Measurements from ENCODE around the gene PKD1L1. TPM values are rescaled to one million over a fixed set of nuclear protein-coding genes. Genes with fewer than 3 reads are reported as not detected.
A peak's percentile ranks its signal among the peaks of the same experiment; 100 is the strongest.
"Not testable (repeated sequence)": the region's sequence is repeated elsewhere in the genome, so short reads cannot be mapped to it uniquely, and the experiment has no call there.

PKD1L1 gene
- total RNA-seq, 1 experiment from 2014 or later: not detected

GRCh38 chr7:47755248-47755647, 193.0 kb downstream of the PKD1L1 start:
- H3K27ac Mint-ChIP-seq (ENCODE audit: low read depth, unreplicated experiment): peak overlapping the region; percentile 100
- no peak for DNase-seq (ENCODE audit: unreplicated experiment)

GRCh38 chr7:47751724-47752123, 196.5 kb downstream of the PKD1L1 start:
- not testable (repeated sequence) for H3K27ac Mint-ChIP-seq (ENCODE audit: low read depth, unreplicated experiment); H3K36me3 Mint-ChIP-seq (ENCODE audit: insufficient read depth, unreplicated experiment); BruUV-seq (replicated peaks); H3K27me3 Mint-ChIP-seq (ENCODE audit: insufficient read depth, unreplicated experiment); DNase-seq (ENCODE audit: unreplicated experiment); H3K4me3 Mint-ChIP-seq (ENCODE audit: unreplicated experiment); H3K4me1 Mint-ChIP-seq (ENCODE audit: insufficient read depth, unreplicated experiment)
- intact Hi-C loops (cut with micrococcal nuclease): loop anchor here (10.0 kb wide), 2 partner anchors 77 to 147 kb away; no protein-coding TSS in a partner anchor
- ChIA-PET POLR2A (interaction anchor here (0.8 to 1.2 kb wide), 3 partner anchors 34 to 77 kb away, joined by 3 to 4 read pairs (median 3); no protein-coding TSS in a partner anchor), CTCF (interaction anchor here (0.9 to 1.2 kb wide), 2 partner anchors 10 to 50 kb away, joined by 3 to 4 read pairs; no protein-coding TSS in a partner anchor)
- peaks cover 21% of the 10 kb centered on the region for H3K9me3 Mint-ChIP-seq (ENCODE audit: unreplicated experiment)

More at GRCh38 chr7:47755248-47755647, 193.0 kb downstream of the PKD1L1 start:
- Mint-ChIP-seq H3K4me1 (ENCODE audit: insufficient read depth, unreplicated experiment) (peaks cover 35% of the 10 kb centered on the region), H3K4me3 (ENCODE audit: unreplicated experiment) (no peak overlapping the region), H3K9me3 (ENCODE audit: unreplicated experiment) (peaks cover 21% of the 10 kb centered on the region), H3K36me3 (ENCODE audit: insufficient read depth, unreplicated experiment) (peaks cover 6% of the 10 kb centered on the region), H3K27me3 (ENCODE audit: insufficient read depth, unreplicated experiment) (no peaks in the 10 kb centered on the region)
- BruUV-seq (replicated peaks): no TSS peak
- CTCF ChIA-PET: no interaction called here
- POLR2A ChIA-PET: interaction anchor here (0.7 kb wide), 1 partner anchor 419 kb away, joined by 3 read pairs; no protein-coding TSS in a partner anchor
- intact Hi-C loops (cut with micrococcal nuclease): loop anchor here (10.0 kb wide), 2 partner anchors 80 to 150 kb away; no protein-coding TSS in a partner anchor
- TF ChIP-seq CTCF (IDR thresholded peaks at IDR 0.05; ENCODE audit: unreplicated experiment): no peak

- CTCF ChIA-PET: interaction anchor here (0.8 kb wide), 1 partner anchor 10 kb away, joined by 4 read pairs; no protein-coding TSS in a partner anchor
- Mint-ChIP-seq H3K9me3 (ENCODE audit: unreplicated experiment) (peaks cover 20% of the 10 kb centered on the region), H3K27ac (ENCODE audit: low read depth, unreplicated experiment) (peak overlapping the region; percentile 52), H3K36me3 (ENCODE audit: insufficient read depth, unreplicated experiment) (peaks cover 6% of the 10 kb centered on the region), H3K4me1 (ENCODE audit: insufficient read depth, unreplicated experiment) (peaks cover 10% of the 10 kb centered on the region), H3K27me3 (ENCODE audit: insufficient read depth, unreplicated experiment) (no peaks in the 10 kb centered on the region), H3K4me3 (ENCODE audit: unreplicated experiment) (no peak overlapping the region)
- DNase-seq (ENCODE audit: unreplicated experiment): no peak
- BruUV-seq (replicated peaks): no TSS peak
- POLR2A ChIA-PET: interaction anchor here (0.8 to 1.2 kb wide), 2 partner anchors 34 to 77 kb away, joined by 3 to 4 read pairs; no protein-coding TSS in a partner anchor
- TF ChIP-seq CTCF (IDR thresholded peaks at IDR 0.05; ENCODE audit: unreplicated experiment): no peak
- intact Hi-C loops (cut with micrococcal nuclease): loop anchor here (10.0 kb wide), 2 partner anchors 76 to 146 kb away; no protein-coding TSS in a partner anchor
These were observed 197.2 kb downstream of the PKD1L1 start for GRCh38 chr7:47751043-47751442.

DNA sequence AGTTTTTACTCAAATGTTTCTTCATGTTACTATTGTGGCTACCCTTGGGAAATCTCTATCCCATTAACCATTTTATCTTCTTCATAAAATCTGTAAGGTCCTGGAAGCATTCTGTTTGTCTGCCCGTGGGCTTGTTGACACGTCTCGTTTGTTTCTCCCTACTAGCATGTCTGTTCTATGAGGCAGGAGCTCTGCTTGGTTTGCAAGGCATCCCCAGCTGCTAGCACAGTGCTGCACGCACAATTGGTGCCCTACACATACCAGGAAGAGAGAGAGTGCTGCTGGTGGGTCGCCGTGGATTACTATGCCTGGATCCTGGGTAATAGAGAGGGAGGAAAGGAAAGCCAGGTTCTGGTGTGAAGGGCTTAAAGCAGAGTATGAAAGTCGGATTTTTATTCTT, 200.2 kb downstream of the PKD1L1 start:
- Mint-ChIP-seq H3K27ac (ENCODE audit: low read depth, unreplicated experiment) (no peak overlapping the region), H3K9me3 (ENCODE audit: unreplicated experiment) (peaks cover 14% of the 10 kb centered on the region), H3K4me3 (ENCODE audit: unreplicated experiment) (no peak overlapping the region), H3K36me3 (ENCODE audit: insufficient read depth, unreplicated experiment) (no peaks in the 10 kb centered on the region), H3K27me3 (ENCODE audit: insufficient read depth, unreplicated experiment) (no peaks in the 10 kb centered on the region), H3K4me1 (ENCODE audit: insufficient read depth, unreplicated experiment) (peaks cover 5% of the 10 kb centered on the region)
- intact Hi-C loops (cut with micrococcal nuclease): no loop called here
- no peak for TF ChIP-seq CTCF (IDR thresholded peaks at IDR 0.05; ENCODE audit: unreplicated experiment)
- CTCF ChIA-PET: no interaction called here
- POLR2A ChIA-PET: no interaction called here
- BruUV-seq (replicated peaks): no TSS peak
- DNase-seq (ENCODE audit: unreplicated experiment): no peak

All from MCF 10A (cell line).